Rectal smooth muscle tissue (tissue), 1 donor: ENCODE measurements around the gene EPS8.

Experiments used
- H3K27ac ChIP-seq: one replicate; pipeline ENCODE4 v1.7.0; 2013; ENCODE audit warnings: low read depth, low read length, inconsistent platforms
- H3K27me3 ChIP-seq: one replicate; pipeline ENCODE4 v1.7.0; 2013; ENCODE audit warnings: low read length; ENCODE audit not compliant: control insufficient read depth, insufficient read depth
- H3K36me3 ChIP-seq: one replicate; pipeline ENCODE4 v1.7.0; 2013; ENCODE audit warnings: low read length; ENCODE audit not compliant: control insufficient read depth, insufficient read depth
- H3K4me1 ChIP-seq: one replicate; pipeline ENCODE4 v1.7.0; 2013; ENCODE audit warnings: low read length; ENCODE audit not compliant: control insufficient read depth, insufficient read depth
- H3K4me3 ChIP-seq: one replicate; pipeline ENCODE4 v1.7.0; 2013; ENCODE audit warnings: low read length
- H3K9ac ChIP-seq: one replicate; pipeline ENCODE4 v1.7.0; 2013; ENCODE audit warnings: low read length

The EPS8 gene

GRCh38 chr12:15707516-15708199 lies 81.5 kb downstream of the EPS8 start:
- H3K27me3 ChIP-seq: no peaks in the 10 kb centered on the region
- H3K27ac ChIP-seq: no peak overlapping the region
- H3K4me1 ChIP-seq: no peaks in the 10 kb centered on the region
- H3K9ac ChIP-seq: no peak overlapping the region
- H3K36me3 ChIP-seq: no peaks in the 10 kb centered on the region
- H3K4me3 ChIP-seq: no peak overlapping the region

DNA sequence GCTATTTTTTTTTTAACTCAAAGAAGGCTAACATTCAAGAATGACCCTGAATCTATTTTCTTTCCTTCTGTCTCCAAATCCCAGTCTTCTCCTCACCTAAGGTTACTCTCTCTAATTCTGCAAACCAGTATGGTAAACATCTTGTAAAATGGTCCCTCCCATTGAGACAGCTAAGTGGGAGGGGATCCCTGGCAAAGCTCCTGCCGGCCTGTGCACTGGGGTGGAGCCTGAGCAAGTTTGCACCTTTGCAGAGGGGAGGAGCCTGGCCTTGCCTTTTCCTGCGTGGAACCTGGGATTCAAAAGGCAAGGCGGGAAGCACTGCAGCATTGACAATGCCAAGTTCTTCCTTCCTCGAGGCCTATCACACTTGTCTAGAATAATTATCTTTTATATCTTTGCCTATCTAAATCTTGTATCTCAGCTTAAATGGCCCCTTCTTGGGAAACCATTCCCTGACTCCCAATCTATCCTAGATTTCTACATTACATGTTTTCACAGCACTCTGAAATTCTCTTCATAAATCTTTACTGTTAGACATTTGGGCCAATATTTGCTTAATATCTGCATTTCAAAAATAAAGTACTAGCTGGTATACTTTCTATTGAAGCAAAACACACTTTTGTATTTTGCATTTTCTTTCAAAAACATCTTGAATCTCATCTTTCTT lies 83.0 kb downstream of the EPS8 start:
- peaks cover 8% of the 10 kb centered on the region for H3K4me1 ChIP-seq
- no peak overlapping the region for H3K4me3 ChIP-seq
- no peak overlapping the region for H3K27ac ChIP-seq
- no peaks in the 10 kb centered on the region for H3K27me3 ChIP-seq
- no peaks in the 10 kb centered on the region for H3K36me3 ChIP-seq
- H3K9ac ChIP-seq: no peak overlapping the region

DNA sequence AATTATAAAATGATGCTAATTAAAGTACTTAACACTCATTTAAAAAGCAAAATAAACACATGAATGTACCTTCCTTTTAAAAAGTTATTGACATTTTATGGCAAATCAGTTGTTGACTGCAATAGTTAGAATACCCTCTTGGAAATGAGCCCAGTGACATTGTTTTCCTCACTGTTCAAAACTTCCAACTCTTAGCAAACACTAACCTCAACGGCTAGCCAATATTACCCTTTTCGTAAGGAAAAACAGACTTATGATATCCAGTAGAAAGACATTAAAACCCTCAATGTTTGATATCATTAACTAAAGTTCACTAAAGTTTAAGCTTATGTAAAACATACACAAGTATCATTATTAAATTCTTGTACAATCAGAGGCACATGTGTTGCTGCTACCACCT lies 83.6 kb downstream of the EPS8 start:
- H3K27me3 ChIP-seq: no peaks in the 10 kb centered on the region
- no peak overlapping the region for H3K4me3 ChIP-seq
- no peak overlapping the region for H3K9ac ChIP-seq
- no peaks in the 10 kb centered on the region for H3K36me3 ChIP-seq
- peaks cover 10% of the 10 kb centered on the region for H3K4me1 ChIP-seq
- no peak overlapping the region for H3K27ac ChIP-seq

GRCh38 chr12:15702276-15702675 lies 86.9 kb downstream of the EPS8 start:
- H3K27ac ChIP-seq: no peak overlapping the region
- no peaks in the 10 kb centered on the region for H3K36me3 ChIP-seq
- no peak overlapping the region for H3K9ac ChIP-seq
- H3K4me3 ChIP-seq: no peak overlapping the region
- H3K4me1 ChIP-seq: peaks cover 16% of the 10 kb centered on the region
- no peaks in the 10 kb centered on the region for H3K27me3 ChIP-seq

DNA sequence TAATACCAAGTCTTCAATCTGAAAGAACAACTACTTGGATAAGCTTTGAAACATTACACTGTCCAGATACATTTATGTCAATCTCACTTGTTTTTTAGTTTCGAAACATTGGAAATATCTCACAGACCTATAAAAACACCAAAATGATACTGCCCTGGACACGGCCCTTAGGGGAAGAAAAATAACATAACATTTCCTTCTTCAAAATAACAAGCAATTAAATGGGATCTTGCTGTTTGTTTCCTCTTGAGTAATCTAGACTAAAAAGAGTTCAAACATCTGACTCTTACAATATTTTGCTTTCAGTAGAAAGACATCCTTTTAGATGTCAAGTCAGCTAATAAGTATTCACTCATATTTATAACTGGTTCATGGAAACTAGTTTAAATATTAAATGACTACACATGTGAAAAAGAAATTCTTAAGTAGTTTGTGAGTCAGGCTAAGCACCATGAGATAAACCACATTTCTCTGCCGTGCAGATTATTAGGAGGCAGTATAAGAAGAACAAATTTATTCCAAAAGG lies 87.5 kb downstream of the EPS8 start:
- Histone ChIP-seq H3K9ac (no peak overlapping the region), H3K4me3 (no peak overlapping the region), H3K27me3 (no peaks in the 10 kb centered on the region), H3K27ac (peak overlapping the region; percentile 61), H3K4me1 (peaks cover 16% of the 10 kb centered on the region), H3K36me3 (no peaks in the 10 kb centered on the region)

DNA sequence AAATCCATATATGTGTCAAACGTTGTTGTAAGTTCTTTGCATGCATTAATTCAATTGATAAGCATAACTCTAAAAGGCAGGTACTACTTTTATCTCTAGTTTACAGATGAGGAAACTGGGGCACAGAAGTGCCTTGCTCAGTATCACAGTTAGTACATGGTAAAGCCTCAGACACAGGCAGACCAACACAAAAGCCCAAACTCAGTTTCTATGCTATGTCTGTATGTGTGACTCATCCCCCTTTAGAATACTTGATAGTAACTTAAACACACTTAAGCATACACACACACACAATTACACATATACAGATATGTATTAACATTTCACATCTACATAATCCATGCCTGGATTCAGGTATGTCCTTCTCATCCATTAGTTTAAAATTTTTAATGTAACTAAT lies 88.0 kb downstream of the EPS8 start:
- peak overlapping the region; percentile 61 for H3K27ac ChIP-seq
- H3K27me3 ChIP-seq: no peaks in the 10 kb centered on the region
- H3K36me3 ChIP-seq: no peaks in the 10 kb centered on the region
- peaks cover 16% of the 10 kb centered on the region for H3K4me1 ChIP-seq
- no peak overlapping the region for H3K4me3 ChIP-seq
- H3K9ac ChIP-seq: no peak overlapping the region

DNA sequence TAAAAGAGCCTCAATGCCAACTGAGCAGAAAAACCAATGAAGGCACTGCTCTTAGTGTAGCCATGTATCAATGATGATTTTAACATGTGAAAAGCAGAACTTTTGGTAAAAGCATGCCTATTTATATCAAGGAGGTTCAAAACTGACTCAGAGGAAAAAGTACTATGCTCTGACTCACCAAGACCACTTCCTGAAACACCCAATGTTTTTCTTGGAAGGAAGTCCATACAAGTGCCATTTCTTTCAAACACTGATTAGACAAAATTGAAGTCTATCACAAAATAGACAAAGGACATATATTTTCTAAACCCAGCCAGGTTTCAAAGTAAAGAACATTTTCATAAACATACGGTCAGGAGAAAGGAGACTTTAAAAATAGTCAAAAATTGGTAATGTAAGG lies 88.6 kb downstream of the EPS8 start:
- Histone ChIP-seq H3K4me3 (no peak overlapping the region), H3K27me3 (no peaks in the 10 kb centered on the region), H3K4me1 (peaks cover 16% of the 10 kb centered on the region), H3K9ac (no peak overlapping the region), H3K27ac (no peak overlapping the region), H3K36me3 (no peaks in the 10 kb centered on the region)

DNA sequence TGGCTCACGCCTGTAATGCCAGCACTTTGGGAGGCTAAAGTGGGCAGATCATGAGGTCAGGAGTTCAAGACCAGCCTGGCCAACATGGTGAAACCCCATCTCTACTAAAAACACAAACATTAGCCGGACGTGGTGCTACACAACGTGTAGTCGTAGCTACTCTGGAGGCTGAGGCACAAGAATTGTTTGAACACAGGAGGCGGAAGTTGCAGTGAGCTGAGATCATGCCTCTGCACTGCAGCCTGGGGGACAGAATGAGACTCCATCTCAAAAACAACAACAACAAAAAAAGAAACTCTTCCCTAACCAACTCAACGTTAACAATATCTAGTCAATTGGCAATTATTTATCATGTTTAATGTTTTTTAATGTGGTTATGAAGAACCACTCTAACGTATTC lies 89.3 kb downstream of the EPS8 start:
- H3K4me3 ChIP-seq: no peak overlapping the region
- no peaks in the 10 kb centered on the region for H3K36me3 ChIP-seq
- peaks cover 16% of the 10 kb centered on the region for H3K4me1 ChIP-seq
- no peak overlapping the region for H3K9ac ChIP-seq
- H3K27ac ChIP-seq: no peak overlapping the region
- H3K27me3 ChIP-seq: no peaks in the 10 kb centered on the region

DNA sequence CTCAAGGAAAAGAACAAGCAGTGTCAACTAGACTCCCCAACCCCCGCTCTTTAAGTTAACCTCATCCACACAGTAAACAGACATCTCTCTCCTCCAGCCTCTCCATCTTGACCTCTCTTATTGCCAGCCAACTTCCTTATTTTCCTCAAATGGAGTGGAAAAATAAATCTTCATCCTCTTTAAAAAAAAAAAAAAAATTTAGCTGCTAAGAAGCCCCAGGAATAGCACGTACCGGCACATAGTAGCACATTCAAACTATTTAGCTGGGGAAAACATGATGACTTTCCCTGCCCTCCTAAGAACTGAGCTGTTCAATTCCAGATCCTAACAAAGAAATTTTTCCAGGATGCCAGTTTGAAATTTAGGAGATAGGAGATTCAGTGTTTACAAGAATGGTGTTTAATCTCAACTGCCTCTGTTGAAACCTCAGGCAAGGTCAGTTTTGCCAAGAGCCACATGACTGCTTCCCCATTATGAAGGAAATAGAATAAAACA lies 90.8 kb downstream of the EPS8 start:
- no peaks in the 10 kb centered on the region for H3K36me3 ChIP-seq
- H3K4me3 ChIP-seq: no peak overlapping the region
- peaks cover 16% of the 10 kb centered on the region for H3K4me1 ChIP-seq
- H3K27ac ChIP-seq: peak overlapping the region; percentile 64
- no peaks in the 10 kb centered on the region for H3K27me3 ChIP-seq
- H3K9ac ChIP-seq: no peak overlapping the region

DNA sequence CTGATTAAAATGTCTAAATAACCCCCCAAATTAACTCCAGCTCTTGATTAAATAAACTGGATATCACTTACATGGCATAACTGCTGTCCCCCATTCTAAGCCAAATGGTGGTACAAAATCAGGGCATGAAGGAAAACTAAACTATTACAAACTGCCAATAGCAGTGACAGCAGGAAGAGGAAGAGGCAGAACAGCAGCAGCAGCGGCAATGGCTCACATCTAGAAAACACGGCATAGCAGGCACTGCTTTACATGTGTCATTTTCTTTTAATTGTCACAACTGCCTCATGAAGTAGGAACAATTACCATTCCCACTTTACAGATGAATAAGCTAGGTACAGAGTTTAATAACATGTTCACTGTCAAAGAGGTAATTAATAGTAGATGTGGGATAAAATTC lies 92.0 kb downstream of the EPS8 start:
- H3K27ac ChIP-seq: no peak overlapping the region

DNA sequence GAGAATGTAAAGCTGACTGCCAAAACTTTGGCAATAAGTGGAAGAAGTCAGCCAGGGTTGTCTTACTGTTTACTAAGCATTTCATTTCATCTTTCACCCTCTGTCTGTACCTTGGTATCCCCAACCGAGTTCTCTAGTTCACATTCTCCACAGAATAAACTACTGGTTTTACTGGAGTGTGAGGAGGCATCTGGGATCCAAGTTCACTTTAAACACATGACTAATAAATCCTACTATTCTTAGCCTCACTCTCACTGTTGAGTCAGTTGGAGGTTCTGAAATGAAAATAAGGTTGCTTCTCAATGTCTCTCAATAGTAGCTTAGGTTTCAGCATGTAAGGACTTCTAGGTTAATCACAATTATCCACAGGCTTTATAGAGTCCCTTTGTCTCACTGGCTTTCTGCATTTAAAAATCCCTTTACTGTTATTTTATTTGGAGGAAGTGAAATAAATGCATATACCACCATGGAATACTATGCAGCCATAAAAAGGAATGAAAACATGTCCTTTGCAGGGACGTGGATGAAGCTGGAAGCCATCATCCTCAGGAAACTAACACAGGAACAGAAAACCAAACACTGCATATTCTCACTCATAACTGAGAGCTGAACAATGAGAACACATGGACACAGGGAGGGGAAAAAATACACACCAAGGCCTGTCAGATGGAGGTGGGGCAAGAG lies 95.8 kb downstream of the EPS8 start:
- H3K36me3 ChIP-seq: no peaks in the 10 kb centered on the region
- no peak overlapping the region for H3K4me3 ChIP-seq
- no peak overlapping the region for H3K27ac ChIP-seq
- H3K4me1 ChIP-seq: peaks cover 8% of the 10 kb centered on the region
- H3K9ac ChIP-seq: no peak overlapping the region
- H3K27me3 ChIP-seq: no peaks in the 10 kb centered on the region

More for the DNA sequence above, 92.0 kb downstream of the EPS8 start:
- Histone ChIP-seq H3K4me3 (no peak overlapping the region), H3K36me3 (no peaks in the 10 kb centered on the region), H3K4me1 (peaks cover 16% of the 10 kb centered on the region), H3K9ac (no peak overlapping the region), H3K27me3 (no peaks in the 10 kb centered on the region)

DNA sequence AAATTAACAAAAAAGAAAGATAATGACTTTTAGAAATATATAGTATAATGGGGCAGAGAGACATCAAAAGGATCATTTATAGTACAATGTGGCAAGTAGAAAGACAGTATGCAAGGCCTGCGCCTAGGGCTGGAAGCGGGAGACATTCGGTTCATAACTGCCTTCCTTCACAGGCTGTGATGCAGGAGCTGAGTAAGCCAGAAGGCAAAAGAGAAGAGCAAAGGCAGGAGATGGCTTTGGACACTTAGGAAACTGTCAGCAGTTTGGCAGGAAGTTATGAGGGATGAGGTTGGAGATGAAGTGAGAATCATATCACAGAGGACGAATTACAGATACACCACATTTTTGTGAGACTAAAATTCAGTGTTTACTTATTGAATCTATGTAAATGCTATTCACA lies 97.8 kb downstream of the EPS8 start:
- no peaks in the 10 kb centered on the region for H3K27me3 ChIP-seq
- no peaks in the 10 kb centered on the region for H3K36me3 ChIP-seq
- H3K4me1 ChIP-seq: peaks cover 6% of the 10 kb centered on the region
- no peak overlapping the region for H3K27ac ChIP-seq
- no peak overlapping the region for H3K4me3 ChIP-seq
- H3K9ac ChIP-seq: no peak overlapping the region
